ENCODE results near the gene CRB2. TPM values are rescaled to one million over a fixed set of nuclear protein-coding genes. Genes with fewer than 3 reads are reported as not detected.

Gene CRB2
- total RNA-seq: not detected in 2 replicates

DNA sequence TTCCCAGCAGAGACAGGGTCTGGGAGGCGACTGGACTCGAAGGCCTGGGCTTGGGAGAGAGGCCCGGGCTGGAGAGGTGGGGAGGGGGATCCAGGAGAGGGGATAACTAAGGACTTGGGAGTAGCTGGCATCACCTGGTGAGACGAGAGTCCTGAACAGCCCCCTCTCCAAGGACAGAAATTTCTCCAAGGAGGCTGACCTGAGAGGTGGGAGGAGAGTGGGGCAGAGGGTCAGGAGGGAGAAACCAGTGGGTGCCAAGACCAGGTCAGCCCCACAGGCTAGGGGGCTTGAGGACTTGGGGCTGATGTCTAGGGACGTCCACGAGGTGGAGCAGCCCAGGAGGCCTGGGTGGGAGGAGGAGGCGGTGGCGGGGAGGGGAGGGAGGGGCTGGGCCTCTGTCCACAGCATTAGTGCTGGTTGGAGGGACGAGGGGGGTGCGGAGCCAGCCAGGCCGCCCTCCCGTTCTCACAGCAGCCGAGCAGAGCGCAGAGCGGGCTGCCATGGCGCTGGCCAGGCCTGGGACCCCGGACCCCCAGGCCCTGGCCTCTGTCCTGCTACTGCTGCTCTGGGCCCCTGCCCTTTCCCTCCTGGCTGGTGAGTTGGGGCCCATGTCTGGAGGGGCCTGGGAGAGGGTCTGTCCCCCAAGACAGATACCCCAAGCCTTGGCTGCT, at the start of gene CRB2:
Gene CRB2, plus strand, starts transcription at position 437 of the 671 bp plus-strand sequence. Its CDS starts 64 bp downstream, at position 501.

Small RNAs within 50 kb of the gene (small RNA-seq; reads per million reads assigned to genes)
- gene MIR601: not detected

Other genes with a start within 250 kb of the CRB2 start
- 9.1 and 9.4 TPM in 2 replicates for gene STRBP, start 87.6 kb upstream of the CRB2 start, total RNA-seq

Data from vein endothelial cell (primary cell).